Activated T-cell treated with anti-CD3 and anti-CD28 coated beads, Interleukin-2, amount 50 U/mL, for 1 hour (primary cell): Measurements from ENCODE around the gene AGAP9.
A peak's percentile ranks its signal among the peaks of the same experiment; 100 is the strongest.
"Not testable (repeated sequence)": the region's sequence is repeated elsewhere in the genome, so short reads cannot be mapped to it uniquely, and the experiment has no call there.

Experiments used
- DNase-seq: peaks from one replicate; pipeline ENCODE4 v3.0.0-alpha.2; 2020

The AGAP9 gene

GRCh38 chr10:47523475-47523874 is at the start of gene AGAP9:
Gene AGAP9, minus strand, starts transcription at chr10:47523638. Its CDS starts 112 bp downstream, at chr10:47523526.
- DNase-seq = not testable (repeated sequence)

GRCh38 chr10:47571138-47571912 is 47.9 kb upstream of the AGAP9 start:
- not testable (repeated sequence) for DNase-seq

- DNase-seq = not testable (repeated sequence)
Observed at GRCh38 chr10:47566757-47567156, 43.3 kb upstream of the AGAP9 start.

GRCh38 chr10:47566108-47566699 is 42.8 kb upstream of the AGAP9 start:
- DNase-seq = not testable (repeated sequence)

GRCh38 chr10:47565517-47565920 is 42.1 kb upstream of the AGAP9 start:
- DNase-seq = not testable (repeated sequence)

DNA sequence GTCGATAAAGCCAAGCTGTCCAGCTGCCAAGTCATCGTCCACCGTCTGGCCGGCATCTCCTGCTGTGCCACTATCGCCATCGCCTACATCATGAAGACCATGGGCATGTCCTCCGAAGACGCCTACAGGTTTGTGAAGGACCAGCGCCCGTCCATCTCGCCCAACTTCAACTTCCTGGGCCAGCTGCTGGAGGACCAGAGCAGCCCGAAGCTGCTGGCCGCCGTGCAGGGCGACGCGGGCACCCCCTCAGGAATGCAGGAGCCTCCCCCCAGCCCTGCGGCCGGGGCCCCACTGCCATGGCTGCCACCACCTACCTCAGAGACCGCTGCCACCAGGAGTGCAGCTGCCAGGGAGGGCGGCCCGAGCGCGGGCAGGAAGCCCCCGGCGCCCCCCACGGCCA is 41.5 kb upstream of the AGAP9 start:
- not testable (repeated sequence) for DNase-seq

DNA sequence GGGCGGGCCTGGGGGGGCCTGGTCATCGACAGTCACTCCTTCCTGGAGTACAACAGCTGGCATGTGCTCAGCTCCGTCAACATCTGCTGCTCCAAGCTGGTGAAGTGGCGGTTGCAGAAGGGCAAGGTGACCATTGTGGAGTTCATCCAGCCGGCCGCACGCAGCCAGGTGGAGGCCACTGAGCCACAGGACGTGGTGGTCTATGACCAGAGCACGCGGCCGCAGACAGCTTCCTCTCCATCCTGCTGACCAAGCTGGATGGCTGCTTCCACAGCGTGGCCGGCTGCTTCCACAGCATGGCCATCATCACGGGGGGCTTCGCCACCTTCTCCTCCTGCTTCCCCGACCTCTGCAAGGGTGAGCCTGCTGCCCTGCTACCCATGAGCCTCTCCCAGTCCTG is 40.9 kb upstream of the AGAP9 start:
- DNase-seq = not testable (repeated sequence)

DNA sequence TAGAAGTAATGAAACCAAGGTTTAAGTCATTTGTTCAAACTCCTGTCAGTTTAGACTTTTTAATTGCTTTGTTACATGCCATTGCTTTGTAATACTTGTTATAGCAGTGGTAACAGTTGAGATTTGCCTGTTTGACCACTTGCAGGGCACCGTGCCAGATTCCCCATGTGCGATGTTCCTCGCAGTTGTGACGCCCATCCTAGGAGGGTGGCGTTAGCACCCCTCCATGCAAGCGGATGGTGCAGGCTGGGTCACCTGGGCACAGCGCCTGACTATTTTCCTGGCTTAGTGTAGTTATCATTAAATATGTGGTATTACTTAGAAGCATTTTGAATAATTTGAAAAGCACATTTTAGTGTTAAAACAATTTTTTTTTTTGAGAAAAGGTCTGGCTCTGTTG is 37.0 kb upstream of the AGAP9 start:
- DNase-seq = not testable (repeated sequence)

DNA sequence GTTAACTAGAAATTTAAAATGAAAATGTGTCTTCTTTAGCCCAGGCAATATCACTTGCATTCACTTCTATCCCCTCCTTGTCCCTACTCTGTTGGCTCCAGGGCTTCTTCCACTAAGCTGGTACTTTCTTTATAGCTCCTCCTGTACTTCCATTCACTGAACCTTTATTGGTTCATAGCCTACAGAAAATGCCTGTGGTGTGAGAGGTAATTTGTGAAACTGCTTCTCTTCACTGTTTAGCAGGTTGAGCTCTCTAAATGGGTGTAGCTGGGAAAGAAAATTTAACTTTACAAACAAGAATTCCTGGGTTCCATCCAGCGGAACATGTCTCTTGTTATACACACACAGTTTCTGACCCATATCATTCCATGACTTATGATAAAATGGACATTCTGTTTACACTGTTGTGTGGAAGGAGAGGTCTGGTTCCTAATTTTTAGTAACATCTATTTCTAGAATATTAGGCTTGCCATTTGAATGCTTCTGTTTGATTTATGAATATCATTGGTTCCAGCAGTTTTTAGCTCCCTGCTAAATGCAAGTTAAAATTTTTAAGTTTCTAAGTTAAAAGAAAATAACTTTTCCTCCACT is 36.4 kb upstream of the AGAP9 start:
- DNase-seq = not testable (repeated sequence)

GRCh38 chr10:47558109-47558508 is 34.7 kb upstream of the AGAP9 start:
- DNase-seq = not testable (repeated sequence)

- not testable (repeated sequence) for DNase-seq
Observed at GRCh38 chr10:47557616-47558015, 34.2 kb upstream of the AGAP9 start.

GRCh38 chr10:47555334-47555733 is 31.9 kb upstream of the AGAP9 start:
- DNase-seq = not testable (repeated sequence)

DNA sequence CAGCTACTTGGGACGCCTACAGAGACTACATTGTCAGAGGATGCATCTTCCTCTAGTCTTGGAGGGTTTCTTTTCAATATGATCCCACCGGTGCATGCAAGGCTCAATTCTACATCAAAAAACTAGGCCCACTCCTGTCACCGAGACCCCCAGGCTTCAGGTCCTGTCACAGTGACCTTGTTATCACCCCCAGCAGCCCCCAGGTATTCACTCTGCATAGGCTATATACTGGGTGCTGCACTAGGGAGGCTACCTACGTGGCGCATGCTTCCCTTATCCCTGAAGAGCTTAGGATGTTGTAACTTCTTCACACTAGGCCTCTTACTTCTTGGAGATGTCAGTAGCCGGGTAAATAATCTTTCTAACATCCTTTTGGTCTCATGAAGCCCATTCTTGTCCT is 31.1 kb upstream of the AGAP9 start:
- DNase-seq = not testable (repeated sequence)

DNA sequence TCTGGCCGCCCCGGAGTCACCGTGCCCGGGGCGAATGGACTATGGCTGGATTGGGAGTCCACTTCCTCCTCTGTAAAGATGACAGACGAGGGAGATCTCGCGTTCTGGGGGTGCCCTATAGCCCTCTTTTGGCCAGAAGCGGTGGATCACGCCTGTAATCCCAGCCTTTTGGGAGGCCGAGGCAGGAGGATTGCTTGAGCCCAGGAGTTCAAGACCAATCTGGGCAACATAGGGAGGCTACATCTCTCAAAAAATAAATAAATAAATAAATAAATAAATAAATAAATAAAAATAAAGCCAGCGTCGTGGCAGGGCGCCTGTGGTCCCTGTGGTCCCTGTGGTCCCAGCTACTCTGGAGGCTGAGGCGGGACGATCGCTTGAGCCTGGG is 30.4 kb upstream of the AGAP9 start:
- DNase-seq = not testable (repeated sequence)

- peak; percentile 79 for DNase-seq
Observed at GRCh38 chr10:47553214-47553859, 29.9 kb upstream of the AGAP9 start.

DNA sequence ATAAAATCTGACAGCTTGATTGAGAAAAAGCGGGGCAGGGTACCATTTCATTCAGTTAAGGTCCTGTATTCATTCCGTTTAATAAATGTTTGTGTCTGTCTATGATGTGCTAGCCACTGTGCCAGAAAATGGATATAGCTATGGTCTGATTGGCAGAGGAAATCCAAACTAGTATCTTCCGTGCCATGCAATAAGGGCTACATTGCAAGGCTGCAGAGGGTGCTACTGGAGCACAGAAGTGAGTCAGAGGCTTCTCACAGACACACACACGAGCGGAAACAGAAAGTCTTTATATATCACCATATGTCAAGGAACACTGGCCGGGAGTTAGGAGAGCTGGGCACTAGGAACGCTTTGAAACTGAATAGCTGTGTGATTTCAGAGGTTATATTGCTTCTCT is 29.3 kb upstream of the AGAP9 start:
- DNase-seq = not testable (repeated sequence)

- not testable (repeated sequence) for DNase-seq
Observed at GRCh38 chr10:47547286-47547685, 23.8 kb upstream of the AGAP9 start.

GRCh38 chr10:47536430-47536829 is 13.0 kb upstream of the AGAP9 start:
- not testable (repeated sequence) for DNase-seq

DNA sequence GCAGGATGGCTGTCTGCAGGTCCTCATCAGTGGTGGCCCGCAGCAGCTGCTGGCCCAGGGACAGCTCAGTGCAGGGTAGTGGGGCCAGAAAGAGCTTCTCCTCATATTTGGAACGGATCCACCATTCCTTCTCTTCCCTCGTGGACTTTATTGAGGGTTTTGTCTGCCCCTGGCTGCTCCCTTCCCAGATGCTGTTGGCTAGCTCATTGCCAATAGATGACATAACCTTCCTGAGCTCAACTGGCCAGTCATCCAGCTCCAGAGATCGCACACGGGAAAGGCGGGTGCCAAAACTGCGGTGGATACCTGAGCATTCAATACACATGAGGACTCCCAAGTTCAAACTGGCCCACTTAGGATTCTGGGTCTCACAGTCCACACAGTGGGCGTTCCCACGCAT is 21.1 kb downstream of the AGAP9 start:
- DNase-seq = not testable (repeated sequence)

- not testable (repeated sequence) for DNase-seq
Observed at GRCh38 chr10:47494226-47494625, 29.2 kb downstream of the AGAP9 start.

- not testable (repeated sequence) for DNase-seq
Observed at GRCh38 chr10:47491600-47491999, 31.8 kb downstream of the AGAP9 start, which contains the start of gene FAM25G. Gene FAM25G, minus strand, starts transcription at chr10:47491700. Its CDS starts 26 bp downstream, at chr10:47491674.

DNA sequence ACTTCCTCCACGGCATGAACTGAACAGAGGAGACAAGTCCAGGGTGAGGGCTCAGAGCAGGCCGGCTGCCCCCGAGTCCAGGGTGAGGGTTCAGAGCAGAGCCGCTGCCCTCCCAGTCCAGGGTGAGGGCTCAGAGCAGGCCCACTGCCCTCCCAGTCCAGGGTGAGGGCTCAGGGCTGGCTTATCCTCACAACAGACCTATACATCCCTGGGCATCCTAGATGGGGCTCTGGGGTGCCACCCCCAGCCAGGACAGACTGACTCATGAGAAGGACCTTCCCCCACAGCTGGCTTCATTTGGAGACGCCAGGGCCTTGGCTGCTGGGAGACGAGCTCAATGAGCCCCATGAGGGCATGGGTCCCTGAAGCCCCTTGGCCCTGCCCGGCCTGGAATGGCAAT is 33.8 kb downstream of the AGAP9 start:
- not testable (repeated sequence) for DNase-seq

GRCh38 chr10:47485943-47486342 is 37.5 kb downstream of the AGAP9 start:
- DNase-seq = not testable (repeated sequence)
